Stimulated activated CD4-positive, alpha-beta T cell treated with anti-CD3 and anti-CD28 coated beads, Interleukin-1b, Interleukin-23, amount 100 ng/mL, for 1 hour (primary cell): ENCODE results near the gene NUCB1.

Experiments used
- DNase-seq, 2 donors: peaks; one replicate each; pipeline ENCODE4 v3.0.0-alpha.2; 2020; ENCODE audit warnings: low read depth in 2 of 2

NUCB1 gene

DNA sequence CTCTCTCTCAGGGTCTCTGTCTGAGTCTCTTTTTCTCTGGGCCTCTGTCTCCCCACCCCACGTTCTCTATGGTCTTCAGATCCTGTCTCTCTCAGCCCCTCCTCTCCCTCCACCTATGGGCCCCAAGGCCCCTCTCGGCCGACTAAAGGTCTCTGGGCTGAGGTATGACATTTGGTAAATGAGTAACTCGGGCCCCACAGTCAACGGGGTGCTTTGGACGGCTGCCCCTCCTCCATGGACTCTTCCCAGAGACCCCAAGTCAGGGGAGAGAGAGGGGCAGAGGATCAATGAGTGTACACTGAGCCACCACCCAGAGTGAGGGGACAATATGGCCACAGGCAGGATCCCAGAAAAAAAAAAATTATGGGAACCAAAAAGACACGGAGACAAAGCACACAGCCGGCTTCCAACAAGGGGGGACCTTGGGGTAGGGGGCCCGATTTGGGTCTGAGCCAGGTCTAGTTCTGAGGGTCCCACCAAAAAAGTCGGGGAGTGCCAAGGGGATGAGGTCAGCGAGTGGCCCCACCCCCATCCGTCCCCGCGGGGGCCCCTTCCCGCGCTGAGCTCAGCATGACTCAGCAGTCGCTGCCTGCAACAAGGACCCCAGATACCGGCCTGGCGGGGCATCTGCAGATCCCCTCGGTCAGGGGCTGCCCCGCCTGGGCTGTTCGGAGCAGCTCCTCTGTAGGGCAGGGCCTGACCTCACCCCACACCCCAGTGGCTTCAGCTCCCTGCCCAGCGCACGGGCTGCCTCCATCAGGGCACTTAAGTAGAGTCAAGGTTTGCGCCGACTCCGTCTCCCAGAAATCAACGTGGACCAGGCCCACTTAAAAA, 63.5 kb downstream of the NUCB1 start:
- peak in 1 of 2 donors; percentile 48 for DNase-seq

DNA sequence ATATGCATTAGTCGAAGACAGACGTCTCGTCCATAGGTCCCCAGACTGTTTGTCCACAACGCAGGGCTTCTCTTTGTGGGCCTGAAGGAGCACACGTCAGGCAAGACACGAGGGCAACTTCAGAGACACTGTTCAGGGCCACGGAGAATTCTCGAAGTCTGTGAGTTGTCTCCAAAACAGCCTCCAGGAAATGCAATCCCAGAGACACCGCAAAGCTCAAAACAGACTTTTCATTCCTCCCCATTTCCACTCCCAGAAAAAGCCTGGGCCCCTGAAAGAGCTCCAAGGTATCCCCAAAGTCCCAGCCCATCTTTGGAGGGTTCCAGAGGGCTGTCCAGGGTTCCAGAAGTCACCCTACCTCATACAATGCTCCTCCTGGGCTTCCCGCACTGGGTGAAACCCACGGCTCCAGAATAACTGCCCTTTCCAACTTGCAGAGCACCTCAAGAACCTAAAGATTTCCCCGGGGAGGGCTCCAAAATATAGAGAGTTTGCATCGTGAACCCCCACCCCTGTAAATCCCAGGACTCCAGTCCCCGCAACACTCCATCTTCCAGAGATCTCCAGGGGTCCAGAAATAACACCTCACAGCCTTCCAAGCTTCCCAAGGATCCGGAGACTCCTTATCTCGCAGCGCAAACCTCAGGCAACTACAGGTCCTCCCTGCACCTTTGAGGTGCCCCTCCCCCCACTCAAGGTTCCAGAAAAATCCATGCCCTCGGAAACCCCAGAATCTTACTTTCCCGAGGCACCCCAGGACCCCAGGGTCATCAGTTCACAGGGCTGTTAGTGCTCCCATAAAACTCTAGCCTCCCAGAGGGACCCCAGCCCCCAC, 64.3 kb downstream of the NUCB1 start:
- no peak for DNase-seq

DNA sequence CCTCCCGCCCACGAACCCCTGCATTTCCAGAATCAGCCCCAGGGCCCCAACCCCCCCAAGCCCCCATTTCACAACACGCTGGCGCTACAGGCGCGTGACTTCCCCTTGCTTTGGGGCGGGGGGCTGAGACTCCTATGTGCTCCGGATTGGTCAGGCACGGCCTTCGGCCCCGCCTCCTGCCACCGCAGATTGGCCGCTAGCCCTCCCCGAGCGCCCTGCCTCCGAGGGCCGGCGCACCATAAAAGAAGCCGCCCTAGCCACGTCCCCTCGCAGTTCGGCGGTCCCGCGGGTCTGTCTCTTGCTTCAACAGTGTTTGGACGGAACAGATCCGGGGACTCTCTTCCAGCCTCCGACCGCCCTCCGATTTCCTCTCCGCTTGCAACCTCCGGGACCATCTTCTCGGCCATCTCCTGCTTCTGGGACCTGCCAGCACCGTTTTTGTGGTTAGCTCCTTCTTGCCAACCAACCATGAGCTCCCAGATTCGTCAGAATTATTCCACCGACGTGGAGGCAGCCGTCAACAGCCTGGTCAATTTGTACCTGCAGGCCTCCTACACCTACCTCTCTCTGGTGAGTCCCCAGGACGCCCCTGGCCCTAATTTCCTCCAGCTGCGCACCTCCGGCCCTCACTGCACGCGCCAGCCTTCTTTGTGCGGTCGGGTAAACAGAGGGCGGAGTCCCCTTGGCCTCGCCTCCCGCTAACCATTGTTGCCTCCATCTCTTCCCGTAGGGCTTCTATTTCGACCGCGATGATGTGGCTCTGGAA, 65.1 kb downstream of the NUCB1 start, which contains the start of gene FTL:
Gene FTL (plus strand): TSS at position 270 of the 766 bp plus-strand sequence. CDS start 199 bp downstream, at position 469.
- peak; percentile 74 to 77 for DNase-seq

DNA sequence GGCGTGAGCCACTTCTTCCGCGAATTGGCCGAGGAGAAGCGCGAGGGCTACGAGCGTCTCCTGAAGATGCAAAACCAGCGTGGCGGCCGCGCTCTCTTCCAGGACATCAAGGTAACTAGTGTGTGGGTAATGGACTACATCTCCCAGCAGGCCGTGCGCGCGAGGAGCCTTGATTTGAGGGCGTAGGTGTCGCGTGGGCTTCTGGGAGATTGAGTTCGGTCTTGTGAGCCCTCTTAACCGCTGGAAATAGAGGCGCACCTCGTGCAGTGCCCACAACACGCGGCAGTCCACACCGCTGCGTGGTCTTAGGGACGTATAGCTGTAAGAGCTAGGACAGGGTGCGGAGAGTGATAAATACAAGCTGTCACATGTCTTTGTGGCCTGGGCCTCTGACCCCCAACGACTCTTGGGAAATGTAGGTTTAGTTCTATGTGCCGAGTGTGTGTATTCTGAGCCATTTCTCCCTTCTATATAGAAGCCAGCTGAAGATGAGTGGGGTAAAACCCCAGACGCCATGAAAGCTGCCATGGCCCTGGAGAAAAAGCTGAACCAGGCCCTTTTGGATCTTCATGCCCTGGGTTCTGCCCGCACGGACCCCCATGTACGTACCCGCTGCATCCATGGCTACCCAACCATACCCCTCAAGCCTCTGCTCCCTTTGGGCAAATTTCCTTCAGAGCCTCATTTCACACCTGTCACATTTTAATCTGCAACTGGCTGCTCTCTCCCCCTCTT, 65.9 kb downstream of the NUCB1 start:
- DNase-seq: peak; percentile 68 to 76

DNA sequence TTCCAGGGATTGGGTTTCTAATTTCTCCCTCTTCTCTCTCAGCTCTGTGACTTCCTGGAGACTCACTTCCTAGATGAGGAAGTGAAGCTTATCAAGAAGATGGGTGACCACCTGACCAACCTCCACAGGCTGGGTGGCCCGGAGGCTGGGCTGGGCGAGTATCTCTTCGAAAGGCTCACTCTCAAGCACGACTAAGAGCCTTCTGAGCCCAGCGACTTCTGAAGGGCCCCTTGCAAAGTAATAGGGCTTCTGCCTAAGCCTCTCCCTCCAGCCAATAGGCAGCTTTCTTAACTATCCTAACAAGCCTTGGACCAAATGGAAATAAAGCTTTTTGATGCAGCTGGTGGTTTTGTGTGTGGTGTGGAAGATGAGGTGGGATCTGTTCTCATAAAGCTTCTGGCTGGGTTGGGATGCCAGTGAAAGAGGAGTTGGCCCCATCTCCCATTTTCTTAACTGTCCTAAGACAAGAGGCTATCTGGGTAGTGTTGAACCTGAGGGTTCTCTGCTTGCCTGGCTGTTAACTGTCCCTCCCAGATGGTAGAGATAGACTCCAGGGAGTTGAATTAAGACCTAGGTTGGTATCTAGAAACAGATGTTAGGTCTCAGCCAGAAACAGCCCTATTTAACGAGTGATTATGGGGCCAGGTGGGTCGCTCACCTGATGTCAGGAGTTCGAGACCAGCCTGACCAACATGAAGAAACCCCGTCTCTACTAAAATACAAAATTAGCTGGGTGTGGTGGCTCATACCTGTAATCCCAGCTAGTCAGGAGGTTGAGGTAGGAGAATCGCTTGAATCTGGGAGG, 66.6 kb downstream of the NUCB1 start:
- no peak for DNase-seq

DNA sequence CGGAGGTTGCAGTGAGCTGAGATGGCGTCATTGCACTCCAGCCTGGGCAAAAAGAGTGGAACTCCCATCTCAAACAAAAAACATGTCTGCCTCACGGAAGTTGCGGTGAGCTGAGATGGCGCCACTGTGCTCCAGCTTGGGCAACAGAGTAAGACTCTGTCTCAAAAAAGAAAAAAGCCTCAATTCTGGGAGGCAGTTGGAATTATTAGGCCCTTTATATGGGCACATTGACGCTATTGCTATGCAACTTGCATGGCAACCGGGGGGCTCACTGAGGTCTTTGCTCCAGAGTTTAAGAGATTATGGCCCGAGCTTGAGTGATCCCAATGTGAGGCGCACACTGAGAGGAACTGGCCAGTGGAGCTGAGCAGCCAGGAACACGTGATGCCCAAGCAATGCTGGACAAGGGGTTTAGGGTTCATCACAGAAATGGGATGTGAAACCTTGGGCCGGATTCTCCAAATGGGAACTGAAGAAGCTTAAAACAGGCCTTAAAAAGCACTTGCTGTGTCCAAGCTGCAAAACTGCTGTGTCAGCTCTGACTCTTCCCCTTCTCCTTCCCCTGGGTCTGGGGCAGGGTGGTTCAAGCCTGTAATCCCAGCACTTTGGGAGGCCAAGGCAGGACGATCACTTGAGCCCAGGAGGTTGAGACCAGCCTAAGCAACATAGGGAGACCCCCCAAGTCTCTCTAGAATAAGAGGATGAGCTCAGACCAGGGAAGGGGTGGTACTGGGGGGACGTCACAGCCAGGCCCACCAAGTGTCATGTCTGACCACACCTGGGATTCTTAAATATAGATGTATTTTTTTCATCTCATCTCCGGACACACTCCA, 67.5 kb downstream of the NUCB1 start:
- no peak for DNase-seq

DNA sequence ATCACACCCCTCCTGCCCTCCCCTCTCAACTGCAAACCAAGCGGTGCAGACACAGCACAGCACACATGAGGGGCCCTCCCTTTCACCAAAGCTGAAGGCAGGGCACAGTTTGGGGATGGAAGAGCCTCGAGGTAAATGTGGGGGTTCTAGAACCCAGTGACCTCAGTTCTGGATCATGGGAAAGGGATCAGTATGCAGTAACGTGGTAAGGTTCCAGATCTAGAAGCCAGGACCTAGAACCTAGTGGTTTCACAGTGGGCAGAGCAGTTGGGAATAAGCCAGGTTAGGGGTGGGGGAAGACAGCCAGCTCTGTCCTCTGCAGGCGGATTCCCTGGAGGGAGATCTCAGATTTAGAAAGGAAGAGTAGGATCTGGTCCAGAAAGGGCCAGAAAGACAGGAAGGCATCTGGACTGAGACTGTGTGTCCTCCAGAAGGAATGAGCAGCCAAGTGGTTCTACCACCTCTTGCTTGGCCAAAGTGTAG, 68.1 kb downstream of the NUCB1 start:
- no peak for DNase-seq

DNA sequence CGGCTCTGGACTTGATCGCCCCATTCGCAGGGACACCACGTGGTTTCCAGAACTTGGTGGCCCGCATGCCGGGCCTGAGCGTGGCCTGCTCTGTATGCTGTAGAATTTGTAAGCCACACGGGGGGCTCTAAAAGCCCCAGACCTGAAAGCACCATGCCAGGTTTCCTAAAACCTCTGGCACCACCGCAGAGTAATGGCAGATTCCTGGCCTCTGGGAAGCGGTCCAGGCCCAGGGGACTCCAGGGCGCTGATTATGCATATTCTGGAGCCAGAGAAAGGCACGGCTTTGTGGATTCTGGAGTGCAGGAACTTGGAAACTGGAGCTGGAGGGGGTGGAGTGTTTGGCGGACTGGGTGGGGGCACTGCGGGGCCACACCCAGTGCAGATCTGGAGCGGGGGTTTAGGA, 68.7 kb downstream of the NUCB1 start:
- no peak for DNase-seq

DNA sequence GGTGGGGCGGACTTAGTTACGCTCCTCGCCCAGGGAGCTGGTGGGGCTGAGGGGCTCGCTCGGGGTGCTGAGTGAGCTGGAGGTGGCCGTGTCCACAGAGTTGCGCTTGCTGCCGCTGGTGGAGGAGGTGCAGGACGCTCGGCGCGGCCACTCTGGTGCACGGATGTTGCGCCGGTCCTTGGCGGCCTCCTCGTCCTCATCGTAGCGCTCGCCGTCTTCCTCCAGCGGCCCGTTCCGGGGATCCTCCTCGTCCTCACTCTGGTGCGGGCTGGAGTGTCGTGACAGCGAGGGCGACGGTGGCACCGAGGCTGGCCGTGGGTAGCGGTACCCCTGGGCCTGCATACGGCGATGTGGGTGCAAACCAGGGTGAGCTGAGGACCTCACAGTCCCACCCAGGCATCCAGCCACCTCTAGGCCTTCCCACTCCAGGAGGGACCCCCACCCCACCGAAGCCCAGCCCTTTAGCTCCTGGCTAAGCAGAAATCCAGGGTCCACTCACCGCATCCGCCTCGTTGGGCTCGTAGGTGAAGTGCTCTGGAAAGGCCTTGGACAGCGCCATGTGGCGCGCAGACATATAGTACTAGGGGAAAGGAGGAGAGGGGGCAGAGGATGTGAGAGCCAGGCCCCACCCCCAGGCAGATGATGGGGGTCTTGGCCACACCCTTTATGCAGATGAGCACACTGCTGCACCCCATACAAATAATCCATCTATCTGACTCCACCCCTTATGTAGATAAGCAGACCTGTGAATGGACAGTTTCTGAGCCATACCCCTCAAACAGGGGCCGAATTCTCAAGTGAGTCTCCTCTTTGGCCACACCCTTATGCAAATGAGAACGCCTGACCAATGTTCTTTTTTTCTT, 69.4 kb downstream of the NUCB1 start:
- DNase-seq: no peak

DNA sequence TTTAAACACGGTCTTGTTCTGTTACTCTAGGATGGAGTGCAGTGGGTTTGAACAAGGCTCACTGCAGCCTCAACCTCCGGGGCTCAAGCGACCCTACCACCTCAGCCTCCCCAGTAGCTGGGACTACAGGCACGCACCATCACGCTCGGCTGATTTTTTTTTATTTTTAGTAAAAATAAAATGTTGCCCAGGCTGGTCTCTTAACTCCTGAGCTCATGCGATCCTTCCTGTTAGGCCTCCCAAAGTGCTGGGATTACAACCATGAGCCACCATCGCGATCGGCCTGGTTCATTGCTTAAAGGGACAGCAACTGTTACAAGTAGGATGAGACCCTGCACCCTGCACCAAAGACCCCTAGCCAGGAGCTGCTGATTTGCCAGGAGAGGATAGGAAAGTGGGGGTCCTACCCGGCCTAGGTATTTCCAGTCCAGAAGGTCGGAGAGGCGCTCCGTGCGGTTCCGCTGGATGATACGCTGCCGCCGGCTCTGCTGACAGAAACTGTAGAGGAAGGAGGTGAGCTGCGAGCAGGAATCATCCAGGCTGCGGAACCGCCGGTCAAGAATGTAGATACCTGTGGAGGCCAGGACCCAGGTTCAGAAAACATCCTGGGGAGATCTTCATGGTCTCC, 70.1 kb downstream of the NUCB1 start:
- no peak for DNase-seq

DNA sequence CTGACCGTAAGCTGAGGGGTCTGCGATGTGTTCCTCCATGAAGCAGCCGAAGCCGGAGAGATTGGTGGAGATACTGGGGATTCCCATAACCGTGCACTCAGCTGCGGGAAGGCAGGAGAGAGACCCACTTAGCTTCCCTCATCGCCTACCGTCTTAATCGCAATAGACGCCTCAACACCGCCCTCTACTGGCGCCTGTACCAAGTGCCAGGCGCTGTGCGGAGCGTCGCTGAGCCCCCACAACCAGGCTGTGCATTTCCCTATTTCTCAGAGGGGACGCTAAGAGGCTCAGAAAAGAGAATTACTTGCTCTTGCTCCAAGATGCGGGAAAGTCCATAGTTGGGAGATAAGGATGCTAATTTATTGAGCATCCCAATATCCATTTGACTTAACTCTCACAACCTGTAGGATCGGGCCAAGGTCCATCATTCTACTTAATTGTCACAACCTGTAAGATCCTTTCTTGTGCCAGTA, 70.8 kb downstream of the NUCB1 start:
- DNase-seq: peak; percentile 55 to 82
